ENCODE data around the gene INPP5A.

The INPP5A gene

GRCh38 chr10:132579027-132579859, 41.7 kb downstream of the INPP5A start:
- peak; percentile 41 for DNase-seq (ENCODE audit: low read depth, low spot score)

DNA sequence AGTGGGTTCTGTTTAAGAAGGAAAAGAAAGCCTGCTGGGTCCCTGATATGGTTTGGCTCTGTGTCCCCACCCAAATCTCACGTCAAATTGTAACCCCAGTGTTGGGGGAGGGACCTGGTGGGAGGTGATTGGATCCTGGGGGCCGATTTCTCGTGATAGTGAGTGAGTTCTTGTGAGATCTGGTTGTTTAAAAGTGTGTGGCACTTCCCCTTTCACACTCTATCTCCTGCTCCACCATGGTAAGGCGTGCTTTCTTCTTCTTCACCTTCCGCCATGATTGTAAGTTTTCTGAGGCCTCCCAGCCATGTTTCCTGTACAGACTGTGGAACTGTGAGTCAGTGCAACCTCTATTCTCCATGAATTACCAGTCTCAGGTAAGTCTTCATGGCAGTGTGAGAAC, 42.6 kb downstream of the INPP5A start:
- no peak for DNase-seq (ENCODE audit: low read depth, low spot score)

DNA sequence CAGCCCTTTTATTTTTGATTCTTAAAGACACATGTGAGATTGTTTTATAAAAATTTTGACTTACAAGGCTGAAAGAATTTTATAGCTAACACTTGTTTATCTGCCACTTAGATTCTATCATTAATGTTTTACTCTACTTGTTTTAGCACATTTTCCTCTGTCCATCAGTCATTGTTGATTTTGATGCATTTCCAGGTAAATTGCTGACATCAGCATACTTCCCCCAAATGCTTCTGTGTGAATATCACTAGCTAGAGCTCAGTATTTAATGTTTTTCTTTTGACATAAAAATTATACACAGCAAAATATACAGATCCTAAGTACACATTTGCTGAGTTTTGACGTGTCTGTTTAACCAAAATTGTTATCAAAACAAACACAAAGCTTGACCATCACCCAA, 43.0 kb downstream of the INPP5A start:
- no peak for DNase-seq (ENCODE audit: low read depth, low spot score)

DNA sequence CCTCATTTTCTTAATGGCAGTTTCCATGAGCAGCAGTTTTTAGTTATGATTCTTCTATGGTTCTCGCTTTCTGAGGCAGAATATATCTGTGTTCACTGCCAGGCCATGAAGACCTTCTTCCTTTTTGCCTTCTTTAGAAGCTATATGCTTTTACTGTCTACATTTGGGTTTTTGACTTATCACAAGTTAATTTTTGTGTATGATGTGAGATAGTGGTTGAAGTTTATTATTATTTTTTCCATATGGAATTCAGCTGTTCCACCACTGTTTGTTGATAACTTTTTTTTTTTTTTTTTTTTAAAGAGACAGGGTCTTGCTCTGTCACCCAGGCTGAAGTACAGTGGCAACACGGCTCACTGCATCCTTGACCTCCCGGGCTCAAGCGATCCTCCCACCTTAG, 44.5 kb downstream of the INPP5A start:
- no peak for DNase-seq (ENCODE audit: low read depth, low spot score)

DNA sequence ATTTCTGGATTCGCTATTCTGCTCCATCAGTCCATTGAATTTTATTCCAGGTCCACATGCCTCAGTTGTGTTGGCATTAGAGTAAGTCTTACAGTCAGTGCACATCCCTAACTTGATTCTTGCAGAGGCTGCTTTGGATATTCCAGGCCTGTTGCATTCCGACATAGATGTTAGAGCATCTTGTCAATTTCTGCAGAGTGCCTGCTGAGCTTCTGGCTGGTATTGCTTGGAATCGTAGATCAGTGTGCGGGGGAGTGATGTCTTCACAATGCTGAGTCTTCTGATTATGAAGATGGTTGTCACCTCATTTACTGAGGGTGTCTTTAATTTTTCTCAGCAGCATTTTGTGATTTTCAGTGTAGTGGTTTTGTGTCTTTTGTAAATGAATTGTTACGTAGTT, 45.2 kb downstream of the INPP5A start:
- no peak for DNase-seq (ENCODE audit: low read depth, low spot score)

DNA sequence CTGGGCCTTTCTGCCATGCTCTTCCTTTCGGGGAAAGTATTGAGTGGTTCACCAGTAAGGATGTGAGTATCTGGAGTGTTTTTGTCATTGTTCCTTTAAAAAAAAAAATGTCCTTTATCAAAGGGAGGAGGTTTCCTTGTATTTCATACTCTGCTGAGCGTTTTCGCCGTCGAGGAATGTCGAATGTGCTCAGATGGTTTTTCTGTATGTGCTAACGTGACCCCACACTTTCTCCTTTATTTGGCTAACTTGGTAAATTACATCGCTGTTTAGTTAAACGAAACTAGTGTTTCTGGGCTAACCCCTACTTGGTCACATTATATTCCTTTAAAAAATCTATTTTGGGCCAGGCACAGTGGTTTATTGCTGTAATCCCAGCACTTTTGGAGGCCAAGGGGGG, 45.9 kb downstream of the INPP5A start:
- DNase-seq (ENCODE audit: low read depth, low spot score): peak; percentile 17

DNA sequence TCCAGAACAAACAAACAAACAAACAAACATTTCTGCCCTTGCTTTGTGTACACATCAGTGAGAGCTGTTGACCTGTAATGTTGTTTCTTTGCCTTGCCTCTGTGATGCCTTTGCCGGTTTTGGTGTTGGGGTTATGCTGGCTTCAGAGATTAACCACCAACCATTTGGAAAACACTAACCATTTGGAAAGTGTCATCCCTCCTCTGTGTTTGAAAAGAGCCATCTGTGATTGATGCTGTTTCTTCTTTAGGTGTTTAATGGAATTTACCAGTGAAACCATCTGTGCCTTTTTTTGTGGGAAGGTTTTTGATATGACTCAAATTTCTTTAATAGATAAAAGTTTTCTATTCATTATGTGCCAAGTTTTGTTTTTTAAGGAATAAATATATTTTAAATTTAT, 46.5 kb downstream of the INPP5A start:
- no peak for DNase-seq (ENCODE audit: low read depth, low spot score)

- no peak for DNase-seq (ENCODE audit: low read depth, low spot score)
Observed at GRCh38 chr10:132585732-132586722, 48.4 kb downstream of the INPP5A start.

- DNase-seq (ENCODE audit: low read depth, low spot score): no peak
Observed at GRCh38 chr10:132586739-132587138, 49.2 kb downstream of the INPP5A start.

DNA sequence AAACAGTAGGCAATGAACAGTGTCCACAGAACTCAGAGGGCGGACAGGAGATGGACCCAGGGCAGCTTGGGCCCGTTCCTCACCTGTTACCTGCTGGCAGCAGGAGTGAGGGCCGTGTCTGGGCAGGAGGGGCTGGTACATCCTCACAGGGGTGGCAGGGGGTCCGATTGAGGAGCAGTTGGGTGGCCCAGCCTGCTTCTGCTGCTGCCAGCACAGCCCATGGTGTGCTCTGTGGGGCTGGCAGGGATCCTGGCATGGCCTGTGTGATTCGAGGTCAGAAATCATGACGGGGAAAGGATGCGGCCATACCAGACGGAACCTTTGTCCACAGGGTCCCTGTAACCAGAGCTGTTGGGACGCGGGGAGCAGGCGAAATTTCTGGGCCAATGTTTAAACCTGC, 49.6 kb downstream of the INPP5A start:
- no peak for DNase-seq (ENCODE audit: low read depth, low spot score)

- DNase-seq (ENCODE audit: low read depth, low spot score): no peak
Observed at GRCh38 chr10:132588301-132589013, 50.9 kb downstream of the INPP5A start.

- DNase-seq (ENCODE audit: low read depth, low spot score): no peak
Observed at GRCh38 chr10:132589015-132589414, 51.4 kb downstream of the INPP5A start.

GRCh38 chr10:132589681-132590080, 52.1 kb downstream of the INPP5A start:
- no peak for DNase-seq (ENCODE audit: low read depth, low spot score)

DNA sequence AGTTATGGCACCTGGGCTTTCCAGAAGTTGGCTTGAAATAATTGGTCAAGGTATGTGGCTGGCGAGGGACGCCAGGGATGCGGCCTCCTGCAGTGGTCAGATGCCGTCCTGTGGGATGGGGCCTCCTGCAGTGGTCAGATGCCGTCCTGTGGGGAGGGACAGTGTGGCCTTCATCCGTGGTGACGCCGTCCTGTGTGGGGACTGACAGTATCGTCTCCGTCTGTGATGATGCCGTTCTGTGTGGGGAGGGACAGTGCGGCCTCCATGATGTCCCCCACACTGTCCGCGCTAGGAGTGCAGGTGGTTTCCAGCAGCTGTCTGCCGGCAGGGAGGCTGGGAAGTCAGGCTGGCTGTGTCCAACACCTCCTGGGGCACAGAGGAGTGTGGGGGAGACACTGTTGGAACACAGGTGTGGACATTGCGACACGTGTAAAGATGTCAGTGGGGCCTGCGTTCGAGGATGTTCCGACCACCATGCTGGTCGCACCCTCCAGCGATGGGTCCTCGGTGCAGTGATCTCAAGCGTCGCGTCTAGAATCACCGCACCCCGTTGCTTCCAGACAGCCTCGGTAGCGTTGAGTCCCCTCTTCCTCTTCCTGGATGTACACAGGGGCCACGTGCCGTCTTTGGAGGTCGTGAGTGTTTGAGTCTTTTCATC, 52.6 kb downstream of the INPP5A start:
- DNase-seq (ENCODE audit: low read depth, low spot score): no peak

DNA sequence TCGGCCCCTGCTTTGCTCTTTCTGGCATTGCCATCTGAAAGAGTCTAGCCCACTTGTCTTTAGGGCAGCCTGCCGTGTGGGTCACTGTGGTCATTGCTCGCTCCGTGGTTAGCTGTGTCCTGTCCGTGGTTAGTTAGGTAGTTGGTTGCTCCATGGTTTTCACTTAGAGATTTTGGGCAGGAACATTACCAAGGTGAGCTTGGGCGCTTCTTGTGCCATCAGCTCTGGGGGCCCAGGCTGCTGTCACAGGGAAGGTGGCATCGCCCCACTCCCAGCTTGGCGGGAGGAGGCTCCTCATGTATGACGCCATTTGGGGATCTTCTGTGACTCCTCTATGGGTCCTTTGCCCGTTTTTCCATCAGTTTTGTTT, 53.1 kb downstream of the INPP5A start:
- no peak for DNase-seq (ENCODE audit: low read depth, low spot score)

GRCh38 chr10:132591166-132591971, 53.8 kb downstream of the INPP5A start:
- DNase-seq (ENCODE audit: low read depth, low spot score): peak; percentile 87

GRCh38 chr10:132592790-132593383, 55.3 kb downstream of the INPP5A start:
- no peak for DNase-seq (ENCODE audit: low read depth, low spot score)

DNA sequence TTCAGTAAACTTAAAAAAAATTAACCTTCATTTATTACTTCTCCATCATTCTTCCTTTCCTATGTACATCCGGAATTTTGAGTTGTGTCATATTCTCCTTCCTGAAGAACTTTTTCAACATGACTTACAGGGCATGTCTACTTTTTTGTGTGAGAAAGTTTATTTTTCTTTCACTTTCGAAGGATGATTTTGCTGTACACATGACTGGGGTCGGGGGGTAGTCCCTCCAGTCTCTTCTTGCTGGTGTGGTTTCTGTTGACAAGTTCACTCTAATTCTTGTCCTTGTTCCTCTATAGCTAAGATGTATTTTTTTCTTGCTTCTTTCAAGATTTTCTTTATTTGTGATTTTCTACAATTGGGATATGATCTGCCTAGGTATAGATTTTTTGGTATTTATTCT, 55.8 kb downstream of the INPP5A start:
- DNase-seq (ENCODE audit: low read depth, low spot score): no peak

DNA sequence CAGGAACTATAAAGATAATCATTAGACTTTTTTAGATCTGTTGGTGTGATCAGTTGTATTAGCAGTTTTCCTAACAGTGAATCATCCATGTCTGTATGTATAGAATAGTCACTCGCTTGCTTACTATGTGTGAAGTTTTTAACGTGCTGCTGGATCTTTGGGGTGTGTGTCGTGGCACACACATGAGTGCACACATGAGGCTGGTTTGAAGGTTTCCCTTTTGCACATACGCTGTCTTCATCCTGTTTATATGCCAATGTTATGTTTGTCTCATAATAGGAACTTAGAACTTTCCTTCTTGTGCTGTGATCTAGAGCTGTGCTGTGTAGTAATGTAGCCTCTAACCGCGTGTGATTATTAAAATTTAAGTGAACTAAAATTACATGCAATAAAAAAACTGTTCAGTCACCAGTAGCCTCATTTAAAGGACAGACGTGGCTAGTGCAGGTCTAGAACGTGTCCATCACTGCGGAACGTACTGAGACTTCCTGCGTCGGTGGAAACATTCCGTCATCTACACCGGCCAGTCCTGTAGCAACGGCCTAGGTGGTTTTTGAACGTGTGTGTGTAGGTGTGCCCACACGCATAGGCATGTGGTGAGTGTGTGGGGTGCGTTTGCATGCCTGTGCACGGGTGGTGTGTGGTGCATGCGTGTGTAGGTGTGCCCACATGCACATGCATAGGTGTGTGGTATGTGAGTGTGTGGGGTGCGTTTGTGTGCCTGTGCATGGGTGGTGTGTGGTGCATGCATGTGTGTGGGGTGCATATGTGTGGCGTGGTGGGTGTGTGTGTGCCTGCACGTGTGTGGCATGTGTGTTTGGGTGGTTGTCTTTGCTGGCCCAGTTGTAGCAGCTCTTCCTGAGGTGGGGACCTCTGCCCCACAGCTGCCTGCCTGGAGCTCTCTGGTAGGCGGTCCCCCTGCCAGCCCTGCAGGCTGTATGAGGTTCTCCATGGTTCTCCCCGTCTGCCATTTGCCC, 56.6 kb downstream of the INPP5A start:
- DNase-seq (ENCODE audit: low read depth, low spot score): no peak
